PC-3 (cell line): ENCODE results near the gene PREP.

Source experiments
- EZH2 ChIP-seq: fragments of 300-600 bp; sonication (generic); IDR thresholded peaks from one replicate; pipeline ENCODE4 v1.6.1; 2017; ENCODE audit warnings: antibody characterized with exemption, mild to moderate bottlenecking, low read length; ENCODE audit not compliant: unreplicated experiment
- EZH2phosphoT487 ChIP-seq: fragments of 300-600 bp; sonication (generic); IDR thresholded peaks from 2 replicates; pipeline ENCODE4 v1.6.1; 2018; ENCODE audit warnings: mild to moderate bottlenecking, antibody characterized with exemption, low read length, borderline replicate concordance
- TF ChIP-seq, protein P1 (sequence below): fragments of 300-600 bp; sonication (generic); conservative IDR thresholded peaks from 2 replicates; pipeline ENCODE4 v1.5.1; 2017; ENCODE audit warnings: antibody characterized with exemption, low read depth, mild to moderate bottlenecking, low read length

DNA sequence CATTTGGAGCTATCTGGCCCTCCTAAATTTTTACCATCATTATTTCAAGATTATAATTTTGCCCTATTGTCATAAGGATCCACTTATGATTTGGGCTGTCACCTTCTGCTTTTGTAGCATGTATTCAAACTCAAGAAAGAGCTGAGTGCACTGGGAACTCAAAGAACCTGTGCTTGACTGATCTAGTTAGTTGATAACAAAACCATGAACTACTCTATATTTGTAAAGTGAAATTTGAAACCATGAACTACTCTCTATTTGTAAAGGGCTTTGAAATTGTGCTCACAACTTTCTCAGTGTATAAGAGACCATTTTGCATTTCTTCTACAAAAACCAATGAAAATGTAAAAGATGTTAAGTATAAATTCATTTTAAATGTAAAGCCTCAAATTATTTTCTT lies 145.5 kb downstream of the PREP start:
- TF ChIP-seq, protein P1, sequence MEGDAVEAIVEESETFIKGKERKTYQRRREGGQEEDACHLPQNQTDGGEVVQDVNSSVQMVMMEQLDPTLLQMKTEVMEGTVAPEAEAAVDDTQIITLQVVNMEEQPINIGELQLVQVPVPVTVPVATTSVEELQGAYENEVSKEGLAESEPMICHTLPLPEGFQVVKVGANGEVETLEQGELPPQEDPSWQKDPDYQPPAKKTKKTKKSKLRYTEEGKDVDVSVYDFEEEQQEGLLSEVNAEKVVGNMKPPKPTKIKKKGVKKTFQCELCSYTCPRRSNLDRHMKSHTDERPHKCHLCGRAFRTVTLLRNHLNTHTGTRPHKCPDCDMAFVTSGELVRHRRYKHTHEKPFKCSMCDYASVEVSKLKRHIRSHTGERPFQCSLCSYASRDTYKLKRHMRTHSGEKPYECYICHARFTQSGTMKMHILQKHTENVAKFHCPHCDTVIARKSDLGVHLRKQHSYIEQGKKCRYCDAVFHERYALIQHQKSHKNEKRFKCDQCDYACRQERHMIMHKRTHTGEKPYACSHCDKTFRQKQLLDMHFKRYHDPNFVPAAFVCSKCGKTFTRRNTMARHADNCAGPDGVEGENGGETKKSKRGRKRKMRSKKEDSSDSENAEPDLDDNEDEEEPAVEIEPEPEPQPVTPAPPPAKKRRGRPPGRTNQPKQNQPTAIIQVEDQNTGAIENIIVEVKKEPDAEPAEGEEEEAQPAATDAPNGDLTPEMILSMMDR: no peak
- TF ChIP-seq EZH2phosphoT487 (no peak), EZH2 (no peak)
